Measurements from ENCODE around the gene SCARB1. TPM values are rescaled to one million over a fixed set of nuclear protein-coding genes. Genes with fewer than 3 reads are reported as not detected.
A peak's percentile ranks its signal among the peaks of the same experiment; 100 is the strongest.

The SCARB1 gene
- total RNA-seq, 1 donor from 2014 or later: 4.3 TPM

DNA sequence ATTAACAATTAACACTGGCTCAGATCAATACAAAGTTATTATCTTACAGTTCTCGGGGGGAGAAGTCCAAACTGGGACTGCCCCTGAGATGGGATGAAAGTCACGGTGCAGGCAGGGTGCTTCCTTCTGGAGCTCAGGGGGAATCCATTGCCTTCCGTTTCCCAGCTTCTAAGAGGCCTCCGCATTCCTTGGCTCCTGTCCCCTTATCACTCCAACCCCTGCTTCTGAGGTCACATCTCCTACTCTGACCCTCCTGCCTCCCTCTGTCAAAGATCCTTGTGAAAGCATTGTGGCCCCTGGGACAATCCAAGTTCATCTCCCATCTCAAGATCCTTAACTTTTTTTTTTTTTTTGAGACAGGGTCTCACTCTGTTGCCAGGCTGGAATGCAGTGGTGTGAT lies 30.8 kb downstream of the SCARB1 start:
- H3K4me1 ChIP-seq: peaks cover 19% of the 10 kb centered on the region
- TF ChIP-seq, protein P1, sequence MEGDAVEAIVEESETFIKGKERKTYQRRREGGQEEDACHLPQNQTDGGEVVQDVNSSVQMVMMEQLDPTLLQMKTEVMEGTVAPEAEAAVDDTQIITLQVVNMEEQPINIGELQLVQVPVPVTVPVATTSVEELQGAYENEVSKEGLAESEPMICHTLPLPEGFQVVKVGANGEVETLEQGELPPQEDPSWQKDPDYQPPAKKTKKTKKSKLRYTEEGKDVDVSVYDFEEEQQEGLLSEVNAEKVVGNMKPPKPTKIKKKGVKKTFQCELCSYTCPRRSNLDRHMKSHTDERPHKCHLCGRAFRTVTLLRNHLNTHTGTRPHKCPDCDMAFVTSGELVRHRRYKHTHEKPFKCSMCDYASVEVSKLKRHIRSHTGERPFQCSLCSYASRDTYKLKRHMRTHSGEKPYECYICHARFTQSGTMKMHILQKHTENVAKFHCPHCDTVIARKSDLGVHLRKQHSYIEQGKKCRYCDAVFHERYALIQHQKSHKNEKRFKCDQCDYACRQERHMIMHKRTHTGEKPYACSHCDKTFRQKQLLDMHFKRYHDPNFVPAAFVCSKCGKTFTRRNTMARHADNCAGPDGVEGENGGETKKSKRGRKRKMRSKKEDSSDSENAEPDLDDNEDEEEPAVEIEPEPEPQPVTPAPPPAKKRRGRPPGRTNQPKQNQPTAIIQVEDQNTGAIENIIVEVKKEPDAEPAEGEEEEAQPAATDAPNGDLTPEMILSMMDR (IDR thresholded peaks at IDR 0.05): no peak
- TF ChIP-seq EZH2phosphoT487 (IDR thresholded peaks at IDR 0.05) (no peak), EZH2 (IDR thresholded peaks at IDR 0.05) (no peak)
- H3K4me2 ChIP-seq: no peak overlapping the region
- no peaks in the 10 kb centered on the region for H3K79me2 ChIP-seq (ENCODE audit: low read depth)
- no peak overlapping the region for H2AFZ ChIP-seq (replicated peaks)
- peak overlapping the region; percentile 81 for H3K27ac Mint-ChIP-seq
- H3K27me3 ChIP-seq: peaks cover 68% of the 10 kb centered on the region
- peaks cover 29% of the 10 kb centered on the region for H4K20me1 ChIP-seq (ENCODE audit: low read depth)
- peaks cover 57% of the 10 kb centered on the region for H3K4me1 Mint-ChIP-seq
- no peak for DNase-seq (ENCODE audit: low spot score)
- H3F3A ChIP-seq (ENCODE audit: low read depth): peaks cover 32% of the 10 kb centered on the region
- H3K27ac ChIP-seq: no peak overlapping the region
- H3K4me3 Mint-ChIP-seq: no peak overlapping the region
- peaks cover 14% of the 10 kb centered on the region for H3K27me3 Mint-ChIP-seq (ENCODE audit: insufficient read depth, low read depth)
- H3K9me3 ChIP-seq (ENCODE audit: low read depth): no peaks in the 10 kb centered on the region
- H3K36me3 Mint-ChIP-seq: peaks cover 7% of the 10 kb centered on the region
- peaks cover 10% of the 10 kb centered on the region for H3K9me3 Mint-ChIP-seq
- no peak overlapping the region for H3K9ac ChIP-seq
- H3K4me3 ChIP-seq: no peak overlapping the region
- no peaks in the 10 kb centered on the region for H3K36me3 ChIP-seq

DNA sequence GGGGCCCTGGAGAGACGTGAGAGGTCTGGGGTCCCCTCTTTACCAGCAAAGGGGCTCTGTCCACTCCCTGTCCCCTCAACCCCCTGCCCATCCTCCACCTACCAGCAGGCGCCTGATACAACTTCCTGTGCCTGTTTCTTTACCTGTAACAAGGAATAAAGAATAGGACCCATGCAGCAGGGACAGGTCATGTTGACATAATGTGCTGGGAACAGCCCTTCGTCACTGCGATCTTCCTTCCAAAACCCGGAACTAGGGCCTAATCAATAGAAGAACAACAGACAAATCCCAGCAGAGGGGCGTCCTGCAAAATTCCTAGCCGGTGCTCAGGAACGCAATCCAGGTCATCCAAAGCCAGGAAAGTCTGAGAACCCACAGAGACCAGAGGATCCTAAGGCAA lies 32.1 kb downstream of the SCARB1 start:
- Mint-ChIP-seq H3K27ac (peak overlapping the region; percentile 87), H3K4me3 (no peak overlapping the region), H3K4me1 (peaks cover 58% of the 10 kb centered on the region), H3K36me3 (peaks cover 7% of the 10 kb centered on the region), H3K9me3 (peaks cover 10% of the 10 kb centered on the region), H3K27me3 (ENCODE audit: insufficient read depth, low read depth) (peaks cover 14% of the 10 kb centered on the region)
- Histone ChIP-seq H3K4me3 (no peak overlapping the region), H3K4me1 (peaks cover 19% of the 10 kb centered on the region), H3K27ac (no peak overlapping the region), H4K20me1 (ENCODE audit: low read depth) (peaks cover 29% of the 10 kb centered on the region), H3K4me2 (no peak overlapping the region), H3K79me2 (ENCODE audit: low read depth) (no peaks in the 10 kb centered on the region), H3K9me3 (ENCODE audit: low read depth) (no peaks in the 10 kb centered on the region), H3F3A (ENCODE audit: low read depth) (peaks cover 32% of the 10 kb centered on the region), H3K27me3 (peaks cover 62% of the 10 kb centered on the region), H3K9ac (no peak overlapping the region), H3K36me3 (no peaks in the 10 kb centered on the region), H2AFZ (replicated peaks) (no peak overlapping the region)
- no peak for DNase-seq (ENCODE audit: low spot score)
- no peak for TF ChIP-seq EZH2 (IDR thresholded peaks at IDR 0.05)
- TF ChIP-seq EZH2phosphoT487 (IDR thresholded peaks at IDR 0.05): no peak
- TF ChIP-seq, protein P1 (IDR thresholded peaks at IDR 0.05): no peak

DNA sequence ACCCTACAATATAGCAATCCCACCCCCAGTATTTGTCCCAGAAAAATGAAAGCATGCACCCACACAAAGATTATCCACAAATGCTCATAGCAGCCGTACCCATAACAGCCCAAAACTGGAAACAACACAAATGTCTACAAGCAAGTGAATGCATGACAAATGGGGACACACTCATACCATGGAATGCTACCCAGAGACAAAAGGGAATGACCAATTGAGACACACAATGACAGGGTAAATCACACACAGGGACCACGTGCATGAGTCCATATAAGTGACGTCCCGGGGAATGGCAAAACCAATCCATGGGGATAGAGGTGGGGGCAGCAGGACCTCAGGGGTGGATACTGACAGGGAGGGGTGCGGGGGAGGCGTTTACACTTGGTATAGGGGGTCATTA lies 33.4 kb downstream of the SCARB1 start:
- H3K4me3 ChIP-seq: no peak overlapping the region
- no peak for TF ChIP-seq EZH2 (IDR thresholded peaks at IDR 0.05)
- TF ChIP-seq, protein P1 (IDR thresholded peaks at IDR 0.05): no peak
- TF ChIP-seq EZH2phosphoT487 (IDR thresholded peaks at IDR 0.05): no peak
- Mint-ChIP-seq H3K27ac (no peak overlapping the region), H3K27me3 (ENCODE audit: insufficient read depth, low read depth) (peaks cover 11% of the 10 kb centered on the region), H3K4me1 (peaks cover 58% of the 10 kb centered on the region), H3K9me3 (peaks cover 10% of the 10 kb centered on the region), H3K36me3 (peaks cover 7% of the 10 kb centered on the region), H3K4me3 (no peak overlapping the region)
- no peaks in the 10 kb centered on the region for H3K36me3 ChIP-seq
- peaks cover 49% of the 10 kb centered on the region for H3K27me3 ChIP-seq
- no peak for DNase-seq (ENCODE audit: low spot score)
- H3K9ac ChIP-seq: no peak overlapping the region
- H3F3A ChIP-seq (ENCODE audit: low read depth): peaks cover 32% of the 10 kb centered on the region
- peaks cover 19% of the 10 kb centered on the region for H3K4me1 ChIP-seq
- no peak overlapping the region for H3K27ac ChIP-seq
- H3K79me2 ChIP-seq (ENCODE audit: low read depth): no peaks in the 10 kb centered on the region
- no peaks in the 10 kb centered on the region for H3K9me3 ChIP-seq (ENCODE audit: low read depth)
- no peak overlapping the region for H3K4me2 ChIP-seq
- peaks cover 24% of the 10 kb centered on the region for H4K20me1 ChIP-seq (ENCODE audit: low read depth)
- H2AFZ ChIP-seq (replicated peaks): no peak overlapping the region

Measured in neural progenitor cell (in vitro differentiated cells).